GM21528 (cell line): ENCODE results near the gene SLC35A4.
"Not testable (repeated sequence)": the region's sequence is repeated elsewhere in the genome, so short reads cannot be mapped to it uniquely, and the experiment has no call there.

Experiments
- ATAC-seq: cut with Tn5 transposase; IDR thresholded peaks from one replicate; pipeline ENCODE4 v1.9.1; 2021; ENCODE audit warnings: mild to moderate bottlenecking, moderate library complexity; ENCODE audit not compliant: unreplicated experiment, low FRiP score

Gene SLC35A4

GRCh38 chr5:140557965-140558364, 6.7 kb upstream of the SLC35A4 start:
- no peak for ATAC-seq

DNA sequence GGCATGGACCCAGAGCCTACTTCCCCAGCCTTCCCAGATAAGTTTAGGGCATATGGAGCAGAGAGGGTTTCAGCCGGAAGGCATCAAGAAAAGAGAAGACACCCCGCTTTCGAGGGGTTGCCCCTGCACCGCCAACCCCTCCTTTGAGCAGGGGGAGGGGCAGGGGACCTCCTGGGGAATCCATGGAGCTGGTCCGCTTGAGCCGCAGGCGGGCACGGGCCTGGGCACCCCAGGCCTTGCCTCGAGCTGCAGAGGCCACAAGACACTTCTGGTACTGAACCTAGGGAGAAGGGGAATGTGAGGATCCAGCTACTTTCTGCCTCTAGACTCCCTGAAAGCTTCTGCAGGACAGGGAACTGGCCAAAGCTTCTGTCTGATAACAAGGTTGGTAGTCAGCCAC, 6.1 kb upstream of the SLC35A4 start:
- no peak for ATAC-seq

GRCh38 chr5:140560227-140560626, 4.4 kb upstream of the SLC35A4 start:
- no peak for ATAC-seq

DNA sequence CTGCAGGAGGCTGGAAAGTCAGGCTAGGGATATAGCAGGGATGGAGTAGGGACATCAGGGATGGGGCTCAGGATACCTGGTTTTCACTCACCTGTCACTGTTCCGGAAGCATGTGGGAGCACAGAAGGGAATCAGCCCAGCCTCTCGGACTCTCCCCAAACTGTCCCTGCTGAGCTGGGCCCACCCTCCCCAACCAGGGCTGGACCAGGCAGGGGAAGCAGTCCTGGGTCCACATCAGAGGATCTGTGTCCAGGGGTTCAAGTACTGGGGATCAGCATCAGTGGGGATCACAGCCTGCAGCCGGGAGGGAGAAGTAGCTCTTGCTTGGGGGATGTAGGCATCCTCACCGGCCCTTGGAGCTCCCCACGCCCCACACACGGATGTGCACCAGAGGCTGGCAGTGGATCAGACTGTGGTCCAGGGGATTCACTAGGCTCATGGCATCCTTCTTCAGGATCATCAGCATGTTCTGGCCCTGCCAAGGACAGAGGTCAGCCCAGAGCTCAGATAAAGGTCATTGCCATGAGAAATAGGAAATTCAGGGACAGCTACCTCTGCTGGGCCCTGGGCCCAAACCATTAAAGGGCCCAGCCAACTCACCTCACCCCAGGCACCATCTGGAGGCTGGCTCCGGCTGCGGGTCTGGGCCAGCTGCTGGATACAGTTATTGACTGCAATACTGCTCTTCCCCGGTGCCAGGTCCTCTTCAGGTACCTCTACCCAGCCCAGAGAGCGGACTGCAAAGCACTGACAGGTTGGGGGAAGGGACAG, 2.7 kb upstream of the SLC35A4 start:
- ATAC-seq: no peak

DNA sequence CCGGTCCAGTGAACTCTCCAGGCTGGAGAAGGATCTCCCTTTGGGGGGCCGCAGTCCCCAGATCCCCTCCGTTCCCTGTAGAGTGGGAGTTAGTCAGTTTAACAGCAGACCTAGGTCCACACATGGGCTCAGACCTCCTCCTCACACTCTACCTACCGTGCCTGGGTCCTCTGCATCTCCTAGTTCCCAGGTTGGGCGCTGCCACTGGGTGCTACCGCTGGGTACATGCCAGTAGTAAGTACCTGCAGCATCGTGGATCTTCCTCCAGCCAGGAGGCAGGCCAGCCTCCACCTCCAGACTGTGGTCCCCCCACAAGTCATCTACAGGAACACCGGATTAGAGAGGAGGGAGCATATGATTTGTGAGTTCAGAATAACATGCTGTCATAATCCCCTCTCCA, 1.0 kb upstream of the SLC35A4 start:
- ATAC-seq: no peak

DNA sequence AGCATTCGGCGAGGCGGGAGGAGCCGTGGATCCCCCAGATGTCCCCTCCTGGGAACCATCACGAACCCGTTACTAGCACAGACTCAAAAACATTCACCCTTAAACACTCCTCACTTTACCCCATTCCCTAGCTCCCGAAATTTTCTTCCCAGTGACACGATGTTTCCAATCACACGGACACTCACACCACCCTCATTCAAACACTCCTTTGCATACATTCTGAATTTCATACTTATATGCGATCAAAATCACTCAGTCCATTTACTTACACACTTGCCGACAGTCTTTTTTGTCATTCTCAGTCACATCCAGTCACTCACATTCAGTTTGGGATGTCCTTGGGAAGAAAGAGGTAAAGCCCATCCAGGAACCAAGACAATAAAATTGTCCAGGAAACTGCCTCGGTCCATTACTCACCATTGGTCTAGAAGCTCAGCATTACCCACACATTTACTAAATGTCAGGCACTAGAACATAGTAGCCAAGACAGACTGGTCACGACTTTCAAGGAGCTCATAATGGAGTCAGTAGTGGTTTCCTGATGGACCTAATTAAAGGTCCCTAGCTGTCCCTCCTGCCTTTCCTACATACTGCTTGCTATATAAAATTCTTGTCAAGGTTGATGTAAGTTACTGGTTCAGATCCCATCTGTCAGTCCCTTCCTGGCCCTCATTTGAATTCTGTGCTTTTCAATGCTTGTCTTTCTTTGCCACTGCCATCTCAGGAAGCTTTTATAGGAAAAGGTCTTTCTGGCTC, 574 bp downstream of the SLC35A4 start:
- no peak for ATAC-seq

DNA sequence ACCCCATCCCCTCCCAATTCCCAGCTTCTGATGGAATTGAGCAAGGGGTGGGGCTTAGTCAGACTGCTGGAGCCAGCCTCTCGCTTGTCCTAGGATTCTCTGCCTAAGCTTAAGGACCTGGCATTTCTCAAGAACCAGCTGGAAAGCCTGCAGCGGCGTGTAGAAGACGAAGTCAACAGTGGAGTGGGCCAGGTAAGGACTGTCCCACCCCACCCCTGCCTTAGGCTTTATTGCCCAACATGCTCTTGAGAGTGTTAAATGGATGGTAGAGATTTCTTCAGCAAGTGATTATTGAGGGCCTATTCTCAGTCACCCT, 1.1 kb downstream of the SLC35A4 start:
- ATAC-seq: no peak

GRCh38 chr5:140566665-140567064, 2.0 kb downstream of the SLC35A4 start:
- ATAC-seq: no peak

- ATAC-seq: no peak
Measured at GRCh38 chr5:140567136-140567818, 2.6 kb downstream of the SLC35A4 start.

GRCh38 chr5:140567871-140568270, 3.2 kb downstream of the SLC35A4 start:
- ATAC-seq: no peak

GRCh38 chr5:140568443-140569063, 3.9 kb downstream of the SLC35A4 start:
- no peak for ATAC-seq

DNA sequence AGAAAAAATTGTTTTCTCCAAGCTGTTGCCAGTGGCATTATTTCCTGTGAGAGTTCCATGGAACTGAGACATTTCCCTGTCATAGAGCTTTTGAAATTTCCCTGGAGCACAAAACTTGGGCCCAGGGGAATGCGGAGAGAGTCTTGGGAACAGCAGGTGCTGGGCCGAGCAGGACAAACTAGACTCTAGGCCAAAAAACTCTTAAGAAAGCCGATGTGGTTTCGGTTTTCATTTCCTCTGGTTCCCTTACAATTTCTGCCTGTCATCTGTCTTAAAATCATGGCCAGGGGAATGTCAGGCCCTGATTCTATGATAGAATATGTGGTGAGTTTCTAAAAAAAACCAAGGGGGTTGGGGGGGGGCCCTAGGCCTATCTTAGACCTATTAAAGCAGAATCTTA, 4.6 kb downstream of the SLC35A4 start:
- no peak for ATAC-seq

GRCh38 chr5:140570058-140570457, 5.4 kb downstream of the SLC35A4 start:
- ATAC-seq: no peak

DNA sequence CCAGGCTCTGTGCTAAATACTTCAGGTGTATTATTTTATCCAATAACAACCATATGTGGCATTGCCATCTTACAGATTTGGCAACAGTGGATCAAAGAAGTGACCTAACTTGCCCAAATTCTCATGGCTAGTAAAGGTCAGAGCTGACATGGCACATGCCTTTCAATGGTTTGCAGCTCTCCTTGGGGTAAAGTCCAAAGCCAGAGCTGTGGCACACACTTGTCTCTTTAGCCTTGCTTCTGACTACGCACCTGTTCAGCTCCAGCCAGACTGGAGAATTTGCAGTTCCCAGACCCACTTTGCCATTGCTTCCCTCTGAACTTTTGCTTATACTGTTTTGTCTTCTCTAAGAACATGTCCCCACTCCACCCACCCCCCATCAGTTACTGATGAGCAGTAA, 5.9 kb downstream of the SLC35A4 start:
- no peak for ATAC-seq

- ATAC-seq: no peak
Measured at GRCh38 chr5:140571105-140571504, 6.5 kb downstream of the SLC35A4 start.

GRCh38 chr5:140573683-140574082, 9.1 kb downstream of the SLC35A4 start:
- no peak for ATAC-seq

- ATAC-seq: no peak
Measured at GRCh38 chr5:140574165-140574564, 9.5 kb downstream of the SLC35A4 start.

DNA sequence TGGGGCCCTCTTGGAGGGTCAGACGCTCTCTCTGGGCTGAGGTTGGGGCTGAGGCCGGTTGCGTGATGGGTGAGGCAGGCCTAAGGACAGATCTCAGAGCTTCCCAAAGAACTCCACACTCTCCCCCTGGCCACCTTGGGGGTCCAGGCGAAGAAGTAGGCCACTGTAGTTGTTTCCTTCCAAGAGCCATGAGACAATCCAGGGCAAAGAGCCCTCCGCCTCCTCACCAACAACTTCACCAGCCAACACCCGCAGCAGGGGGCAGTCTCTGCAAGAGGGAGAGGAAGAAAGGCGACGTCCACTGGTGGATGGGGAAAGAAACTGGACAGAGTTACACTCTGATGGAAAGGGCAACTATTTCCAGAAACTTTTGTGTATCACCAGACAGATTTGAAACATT, 10.7 kb downstream of the SLC35A4 start:
- ATAC-seq: no peak

DNA sequence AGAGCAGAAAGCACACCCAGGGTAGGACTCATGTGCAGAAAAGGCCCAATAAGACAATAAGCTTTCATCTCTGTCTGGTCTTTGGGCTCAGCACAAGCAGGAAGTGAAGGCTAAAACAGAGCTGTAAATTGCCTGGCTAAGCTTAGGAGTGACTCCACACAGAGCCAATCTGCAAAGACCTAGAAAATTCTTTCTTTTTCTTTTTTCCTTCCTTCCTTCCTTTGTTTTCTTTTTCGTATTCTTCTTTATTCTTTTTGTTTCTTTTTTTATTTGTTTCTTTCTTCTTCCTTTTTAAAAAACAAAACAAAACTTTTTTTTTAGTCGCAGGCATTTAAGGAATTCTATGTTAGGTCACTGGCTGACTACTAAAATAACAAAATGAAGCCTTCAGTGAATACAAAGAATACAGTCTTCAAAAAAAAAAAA, 12.2 kb downstream of the SLC35A4 start:
- no peak for ATAC-seq

DNA sequence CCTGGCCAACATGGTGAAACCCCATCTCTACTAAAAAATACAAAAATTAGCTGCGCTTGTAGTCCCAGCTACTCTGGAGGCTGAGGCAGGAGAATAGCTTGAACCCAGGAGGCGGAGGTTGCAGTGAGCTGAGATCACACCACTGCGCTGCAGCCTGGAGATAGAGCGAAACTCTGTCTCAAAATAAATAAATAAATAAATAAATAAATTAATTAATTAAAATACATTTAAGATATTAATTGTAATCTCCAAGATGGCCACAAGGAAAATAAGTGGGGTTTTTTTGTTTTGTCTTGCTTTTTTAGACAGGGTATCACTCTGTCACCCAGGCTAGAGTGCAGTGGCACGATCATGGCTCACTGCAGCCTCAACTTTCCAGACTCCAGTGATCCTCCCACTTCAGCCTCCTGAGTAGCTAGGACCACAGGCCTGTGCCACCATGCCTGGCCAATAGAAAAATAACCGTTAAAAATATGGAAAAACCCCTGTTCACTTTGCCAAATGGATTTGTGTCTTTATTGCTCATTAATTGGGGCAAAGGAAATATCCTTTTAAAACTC, 14.6 kb downstream of the SLC35A4 start:
- ATAC-seq: not testable (repeated sequence)

GRCh38 chr5:140587495-140587894, 22.9 kb downstream of the SLC35A4 start:
- ATAC-seq: no peak
